DOHH2 (cell line): ENCODE measurements around the gene IGF2BP1.

Experiments
- EZH2phosphoT487 ChIP-seq: fragments of 200-600 bp; sonication (generic); IDR thresholded peaks from 2 replicates; pipeline ENCODE4 v1.6.1; 2017; ENCODE audit warnings: borderline replicate concordance, mild to moderate bottlenecking, antibody characterized with exemption, low read length, moderate library complexity, mixed read lengths
- TF ChIP-seq, protein P1 (sequence below): fragments of 200-600 bp; sonication (generic); IDR thresholded peaks from one replicate; pipeline ENCODE4 v1.5.1; 2014; ENCODE audit warnings: antibody characterized with exemption, mild to moderate bottlenecking, low read depth, low read length; ENCODE audit not compliant: poor library complexity, severe bottlenecking

GRCh38 chr17:49002331-49002730, 5.1 kb downstream of the IGF2BP1 start:
- TF ChIP-seq, protein P1, sequence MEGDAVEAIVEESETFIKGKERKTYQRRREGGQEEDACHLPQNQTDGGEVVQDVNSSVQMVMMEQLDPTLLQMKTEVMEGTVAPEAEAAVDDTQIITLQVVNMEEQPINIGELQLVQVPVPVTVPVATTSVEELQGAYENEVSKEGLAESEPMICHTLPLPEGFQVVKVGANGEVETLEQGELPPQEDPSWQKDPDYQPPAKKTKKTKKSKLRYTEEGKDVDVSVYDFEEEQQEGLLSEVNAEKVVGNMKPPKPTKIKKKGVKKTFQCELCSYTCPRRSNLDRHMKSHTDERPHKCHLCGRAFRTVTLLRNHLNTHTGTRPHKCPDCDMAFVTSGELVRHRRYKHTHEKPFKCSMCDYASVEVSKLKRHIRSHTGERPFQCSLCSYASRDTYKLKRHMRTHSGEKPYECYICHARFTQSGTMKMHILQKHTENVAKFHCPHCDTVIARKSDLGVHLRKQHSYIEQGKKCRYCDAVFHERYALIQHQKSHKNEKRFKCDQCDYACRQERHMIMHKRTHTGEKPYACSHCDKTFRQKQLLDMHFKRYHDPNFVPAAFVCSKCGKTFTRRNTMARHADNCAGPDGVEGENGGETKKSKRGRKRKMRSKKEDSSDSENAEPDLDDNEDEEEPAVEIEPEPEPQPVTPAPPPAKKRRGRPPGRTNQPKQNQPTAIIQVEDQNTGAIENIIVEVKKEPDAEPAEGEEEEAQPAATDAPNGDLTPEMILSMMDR = no peak
- TF ChIP-seq EZH2phosphoT487 = no peak
